SIG-M5 (cell line): ENCODE data around the gene QKI.

Experiments used
- DNase-seq: peaks from one replicate; lab custom pipeline; 2025; lab: John Stamatoyannopoulos, UW

Gene QKI

GRCh38 chr6:163620101-163620500 lies 205.6 kb downstream of the QKI start:
- DNase-seq: no peak

GRCh38 chr6:163620670-163621330 lies 206.3 kb downstream of the QKI start:
- no peak for DNase-seq

- no peak for DNase-seq
Measured at GRCh38 chr6:163625265-163625664, 210.7 kb downstream of the QKI start.

DNA sequence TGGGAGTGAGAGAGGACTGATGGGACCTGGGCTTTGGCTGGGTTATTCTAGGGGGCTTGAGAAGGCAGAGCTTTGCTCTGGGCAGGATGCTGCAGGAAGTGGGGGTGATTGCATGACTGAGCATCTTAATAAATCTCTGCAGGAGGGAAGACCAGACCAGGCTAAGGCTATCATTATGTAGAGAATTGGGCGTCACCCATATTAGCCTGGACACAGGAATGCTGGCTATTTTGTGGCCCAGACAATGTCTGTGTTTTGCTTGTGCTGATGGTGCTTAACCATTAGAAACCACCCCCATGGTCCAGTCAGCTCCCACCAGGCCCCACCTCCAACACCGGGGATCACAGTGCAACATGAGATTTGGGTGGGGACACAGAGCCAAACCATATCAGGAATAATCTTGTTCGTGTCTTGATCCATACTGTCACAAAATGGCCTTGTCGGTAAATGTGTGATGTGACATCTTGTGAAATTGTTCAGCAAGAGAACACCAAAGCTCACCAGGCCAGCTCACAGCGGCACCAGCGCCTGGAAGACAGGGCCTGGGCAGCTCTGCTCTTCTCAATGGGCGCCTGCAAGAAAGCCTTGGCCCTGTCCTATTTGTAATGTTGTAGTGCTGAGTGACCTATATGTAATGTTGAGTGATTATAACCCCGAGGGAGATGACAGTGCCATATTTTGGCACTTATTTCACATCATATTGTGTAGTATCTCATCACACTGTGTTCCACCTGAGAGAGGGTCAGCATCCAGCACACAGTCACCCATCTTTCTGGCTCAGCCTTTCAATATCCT lies 211.8 kb downstream of the QKI start:
- no peak for DNase-seq

- no peak for DNase-seq
Measured at GRCh38 chr6:163627274-163628062, 212.9 kb downstream of the QKI start.
